ENCODE measurements around the gene TBC1D9.

- TF ChIP-seq CTCF (conservative IDR thresholded peaks at IDR 0.05) (no peak), EZH2 (IDR thresholded peaks at IDR 0.05; ENCODE audit: low read depth) (no peak)
Measured at GRCh38 chr4:140703463-140703862, 52.7 kb downstream of the TBC1D9 start.

All from PC-9 (cell line).